Nephron progenitor cell (in vitro differentiated cells): ENCODE data around the gene ERRFI1.
A peak's percentile ranks its signal among the peaks of the same experiment; 100 is the strongest.

Experiments
- DNase-seq: peaks from one replicate; pipeline ENCODE4 v3.0.0; 2021
- H3K27ac Mint-ChIP-seq: 2 replicates; pipeline ENCODE4 v1.8.0; 2021; ENCODE audit warnings: mild to moderate bottlenecking, moderate library complexity, mixed read lengths
- H3K27me3 Mint-ChIP-seq: 2 replicates; pipeline ENCODE4 v1.8.0; 2021; ENCODE audit warnings: mild to moderate bottlenecking, low read depth, mixed read lengths; ENCODE audit not compliant: poor library complexity
- H3K36me3 Mint-ChIP-seq: 2 replicates; pipeline ENCODE4 v1.8.0; 2021; ENCODE audit warnings: low read depth, mixed read lengths
- H3K4me1 Mint-ChIP-seq: 2 replicates; pipeline ENCODE4 v1.8.0; 2021; ENCODE audit warnings: mixed read lengths
- H3K4me3 Mint-ChIP-seq: 2 replicates; pipeline ENCODE4 v1.8.0; 2021; ENCODE audit warnings: mild to moderate bottlenecking, moderate library complexity, mixed read lengths
- H3K9me3 Mint-ChIP-seq: 2 replicates; pipeline ENCODE4 v1.8.0; 2021; ENCODE audit warnings: mild to moderate bottlenecking, moderate library complexity, mixed read lengths
- CTCF ChIP-seq: fragments of 200-600 bp; sonication (generic); IDR thresholded peaks from 2 replicates; pipeline ENCODE4 v1.5.0; 2021; ENCODE audit warnings: antibody characterized with exemption

ERRFI1 gene

DNA sequence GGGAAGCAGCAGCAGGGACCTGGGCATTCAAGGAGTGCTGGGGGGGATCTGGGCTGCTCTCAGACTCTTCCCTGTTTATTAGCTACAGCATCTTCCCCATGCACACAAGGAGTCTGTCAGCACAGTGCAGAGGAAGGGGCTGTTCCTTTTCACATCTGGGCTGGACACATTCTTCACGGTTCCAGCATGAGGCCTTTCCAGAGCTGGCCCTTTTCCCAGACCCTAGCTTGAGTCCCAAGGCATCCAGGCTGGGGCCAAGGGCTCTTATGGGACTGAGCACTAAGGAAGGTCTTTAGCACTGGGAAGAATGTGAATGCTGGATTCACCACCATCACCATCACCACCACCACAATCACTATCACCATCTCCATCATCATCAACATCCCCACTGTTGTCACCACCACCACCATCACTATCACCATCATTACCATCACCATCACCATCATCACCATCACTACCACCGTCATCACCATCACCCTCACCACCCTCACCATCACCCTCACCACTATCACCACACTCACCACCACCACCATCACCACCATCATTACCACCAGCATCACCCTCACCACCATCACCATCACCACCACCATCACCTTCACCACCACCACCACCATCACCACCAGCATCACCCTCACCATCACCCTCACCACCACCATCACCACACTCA lies 36.2 kb downstream of the ERRFI1 start:
- H3K4me1 Mint-ChIP-seq = peaks cover 18% of the 10 kb centered on the region
- H3K36me3 Mint-ChIP-seq = peaks cover 47% of the 10 kb centered on the region
- DNase-seq = no peak
- H3K27me3 Mint-ChIP-seq = peaks cover 3% of the 10 kb centered on the region
- no peak overlapping the region for H3K27ac Mint-ChIP-seq
- no peak for TF ChIP-seq CTCF
- no peaks in the 10 kb centered on the region for H3K9me3 Mint-ChIP-seq
- no peak overlapping the region for H3K4me3 Mint-ChIP-seq

DNA sequence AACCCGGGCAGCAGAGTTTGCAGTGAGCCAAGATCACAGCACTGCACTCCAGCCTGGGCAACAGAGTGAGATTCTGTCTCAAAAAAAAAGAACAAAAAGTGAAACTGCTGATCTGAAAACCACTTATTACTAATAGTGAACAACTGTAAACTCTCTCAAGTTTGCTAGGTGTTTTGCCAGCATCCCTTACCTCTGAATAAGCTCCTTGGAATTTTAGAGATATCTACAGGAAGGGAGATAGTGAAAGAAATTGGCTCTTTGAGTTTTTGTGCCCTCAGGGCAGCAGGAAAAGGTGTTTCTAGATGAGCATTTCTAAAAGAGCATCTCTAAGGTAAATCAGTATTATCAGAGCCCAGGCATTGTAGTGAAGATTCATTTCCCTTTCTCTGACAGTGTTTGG lies 37.5 kb downstream of the ERRFI1 start:
- Mint-ChIP-seq H3K27ac (no peak overlapping the region), H3K27me3 (peaks cover under 1% of the 10 kb centered on the region), H3K4me3 (no peak overlapping the region), H3K36me3 (peaks cover 47% of the 10 kb centered on the region), H3K4me1 (peaks cover 27% of the 10 kb centered on the region), H3K9me3 (no peaks in the 10 kb centered on the region)
- no peak for DNase-seq
- TF ChIP-seq CTCF = no peak

DNA sequence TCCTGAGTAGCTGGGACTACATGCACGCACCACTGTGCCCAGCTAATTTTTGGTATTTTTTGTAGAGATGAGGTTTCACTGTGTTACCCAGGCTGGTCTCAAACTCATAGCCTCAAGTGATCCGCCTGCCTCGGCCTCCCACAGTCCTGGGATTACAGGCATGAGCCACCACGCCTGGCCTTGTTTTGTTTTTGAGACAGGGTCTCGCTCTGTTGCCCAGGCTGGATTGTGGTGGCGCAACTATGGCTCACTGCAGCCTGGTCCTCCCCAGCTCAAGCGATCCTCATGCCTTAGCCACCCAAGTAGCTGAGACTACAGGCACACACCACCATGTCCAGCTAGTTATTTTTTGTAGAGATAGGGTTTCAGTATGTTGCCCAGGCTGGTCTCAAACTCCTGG lies 38.6 kb downstream of the ERRFI1 start:
- peaks cover 47% of the 10 kb centered on the region for H3K36me3 Mint-ChIP-seq
- H3K27me3 Mint-ChIP-seq = no peaks in the 10 kb centered on the region
- H3K9me3 Mint-ChIP-seq = no peaks in the 10 kb centered on the region
- peaks cover 31% of the 10 kb centered on the region for H3K4me1 Mint-ChIP-seq
- TF ChIP-seq CTCF = no peak
- H3K27ac Mint-ChIP-seq = no peak overlapping the region
- DNase-seq = no peak
- H3K4me3 Mint-ChIP-seq = no peak overlapping the region

GRCh38 chr1:7985851-7986612 lies 40.1 kb downstream of the ERRFI1 start:
- Mint-ChIP-seq H3K4me3 (no peak overlapping the region), H3K36me3 (peaks cover 56% of the 10 kb centered on the region), H3K27ac (peak overlapping the region; percentile 78), H3K4me1 (peaks cover 26% of the 10 kb centered on the region), H3K9me3 (no peaks in the 10 kb centered on the region), H3K27me3 (no peaks in the 10 kb centered on the region)
- TF ChIP-seq CTCF = no peak
- DNase-seq = no peak

DNA sequence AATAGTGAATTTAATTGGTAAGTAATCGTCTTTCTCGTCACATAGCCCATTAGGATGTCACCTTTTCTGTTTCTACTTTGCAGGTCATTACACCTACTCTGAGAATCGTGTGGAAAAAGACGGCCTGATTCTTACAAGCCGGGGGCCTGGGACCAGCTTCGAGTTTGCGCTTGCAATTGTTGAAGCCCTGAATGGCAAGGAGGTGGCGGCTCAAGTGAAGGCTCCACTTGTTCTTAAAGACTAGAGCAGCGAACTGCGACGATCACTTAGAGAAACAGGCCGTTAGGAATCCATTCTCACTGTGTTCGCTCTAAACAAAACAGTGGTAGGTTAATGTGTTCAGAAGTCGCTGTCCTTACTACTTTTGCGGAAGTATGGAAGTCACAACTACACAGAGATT lies 41.3 kb downstream of the ERRFI1 start:
- Mint-ChIP-seq H3K27ac (peak overlapping the region; percentile 64), H3K36me3 (peaks cover 59% of the 10 kb centered on the region), H3K27me3 (no peaks in the 10 kb centered on the region), H3K4me3 (no peak overlapping the region), H3K4me1 (peaks cover 26% of the 10 kb centered on the region), H3K9me3 (no peaks in the 10 kb centered on the region)
- no peak for TF ChIP-seq CTCF
- no peak for DNase-seq
